CD4-positive, alpha-beta memory T cell (primary cell): ENCODE results near the gene PKLR. TPM values are rescaled to one million over a fixed set of nuclear protein-coding genes. Genes with fewer than 3 reads are reported as not detected.

ENCODE experiments used
- CTCF ChIA-PET: fragments of 350-600 bp; sonication (Branson Sonifier 250); formaldehyde crosslinking; loops from one replicate; lab custom pipeline; 2021; ENCODE audit warnings: inconsistent platforms; ENCODE audit not compliant: partially characterized antibody; lab: Charles Lee
- POLR2A ChIA-PET: fragments of 350-600 bp; sonication (Branson Sonifier 250); formaldehyde crosslinking; loops from one replicate; lab custom pipeline; 2021; ENCODE audit not compliant: partially characterized antibody; lab: Charles Lee
- DNase-seq, 5 donors: peaks; one replicate each; pipeline versions ENCODE4 v3.0.0 to v3.0.0-alpha.2; 2020 to 2022; ENCODE audit warnings: mixed read lengths in 1 of 5
- H3K27ac ChIP-seq: one replicate; pipeline ENCODE4 v1.7.0; 2013; ENCODE audit warnings: low read depth, low read length
- H3K27me3 ChIP-seq: 2 replicates; pipeline ENCODE4 v1.7.0; 2013; ENCODE audit warnings: mild to moderate bottlenecking, low read length, moderate library complexity; ENCODE audit not compliant: insufficient read depth
- H3K36me3 ChIP-seq: 2 replicates; pipeline ENCODE4 v1.7.0; 2013; ENCODE audit warnings: mild to moderate bottlenecking, low read length, moderate library complexity; ENCODE audit not compliant: insufficient read depth
- H3K4me1 ChIP-seq: 2 replicates; pipeline ENCODE4 v1.7.0; 2013; ENCODE audit warnings: mild to moderate bottlenecking, low read length, moderate library complexity; ENCODE audit not compliant: insufficient read depth
- H3K4me3 ChIP-seq, 2 donors: one replicate each; pipeline ENCODE4 v1.7.0; 2013; ENCODE audit warnings: low read length in 2 of 2, mild to moderate bottlenecking in 1 of 2
- H3K9me3 ChIP-seq, 2 donors: one replicate each; pipeline ENCODE4 v1.7.0; 2013; ENCODE audit warnings: low read length in 2 of 2, control low read depth in 1 of 2; ENCODE audit not compliant: control insufficient read depth in 1 of 2
- H3K27ac Mint-ChIP-seq, 7 donors: one replicate each; pipeline ENCODE4 v1.8.0; 2020 to 2021; ENCODE audit warnings: mixed read lengths in 7 of 7, mild to moderate bottlenecking in 6 of 7, inconsistent platforms in 3 of 7, moderate library complexity in 3 of 7
- H3K27me3 Mint-ChIP-seq, 2 donors: one replicate each; pipeline ENCODE4 v1.8.0; 2020 to 2021; ENCODE audit warnings: mixed read lengths in 2 of 2
- H3K36me3 Mint-ChIP-seq, 2 donors: one replicate each; pipeline ENCODE4 v1.8.0; 2020 to 2021; ENCODE audit warnings: mixed read lengths in 2 of 2, inconsistent platforms in 1 of 2, mild to moderate bottlenecking in 1 of 2
- H3K4me1 Mint-ChIP-seq, 4 donors: one replicate each; pipeline ENCODE4 v1.8.0; 2020 to 2021; ENCODE audit warnings: mixed read lengths in 4 of 4, mild to moderate bottlenecking in 1 of 4
- H3K4me3 Mint-ChIP-seq, 8 donors: one replicate each; pipeline ENCODE4 v1.8.0; 2020 to 2021; ENCODE audit warnings: mixed read lengths in 8 of 8, mild to moderate bottlenecking in 7 of 8, moderate library complexity in 6 of 8, inconsistent platforms in 3 of 8
- H3K9me3 Mint-ChIP-seq, 8 donors: one replicate each; pipeline ENCODE4 v1.8.0; 2020 to 2021; ENCODE audit warnings: mixed read lengths in 8 of 8, mild to moderate bottlenecking in 5 of 8, inconsistent platforms in 3 of 8, moderate library complexity in 1 of 8
- intact Hi-C: fragments of 100-400 bp; cut with micrococcal nuclease; formaldehyde crosslinking; loops from one replicate; pipeline ENCODE4 v1.15.1; 2023
- polyA plus RNA-seq, 2 donors: library from polyadenylated mRNA; unstranded; fragments of 300-500 nt; fragmentation: Illumina TruSeq; gene quantifications; one replicate each; pipeline ENCODE4 v1.2.3, GENCODE V29; 2021
- total RNA-seq, 2 experiments: library from RNA; stranded (reverse); gene quantifications; one replicate each; pipeline ENCODE4 v1.2.3, GENCODE V29; 2021

Gene PKLR
- total and polyA plus RNA-seq, 4 experiments from 2014 or later: not detected

DNA sequence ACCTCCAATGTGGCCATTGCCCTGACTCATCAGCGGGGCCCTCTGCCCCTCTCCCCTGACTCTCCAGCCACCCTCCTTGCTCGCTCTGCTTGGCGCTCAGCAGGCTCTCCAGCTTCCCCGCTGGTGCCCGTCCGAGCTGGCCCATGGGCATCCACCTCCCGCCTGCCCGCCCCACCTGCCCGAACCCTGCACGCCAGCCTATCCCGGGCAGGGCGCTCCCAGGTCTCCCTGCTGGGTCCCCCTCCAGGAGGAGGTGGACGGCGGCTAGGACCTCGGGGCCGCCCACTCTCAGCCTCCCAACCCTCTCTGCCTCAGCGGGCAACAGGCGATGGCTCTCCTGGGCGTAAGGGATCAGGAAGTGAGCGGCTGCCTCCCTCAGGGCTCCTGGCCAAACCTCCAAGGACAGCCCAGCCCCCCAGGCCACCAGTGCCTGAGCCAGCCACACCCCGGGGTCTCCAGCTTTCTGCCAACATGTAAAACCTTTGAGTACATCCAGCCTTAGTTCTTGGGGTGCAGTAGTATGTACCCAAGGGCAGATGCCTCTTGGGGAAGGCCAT lies 13.2 kb downstream of the PKLR start:
- intact Hi-C loops: no loop called here
- CTCF ChIA-PET: no interaction called here
- no peak overlapping the region for H3K4me3 ChIP-seq
- H3K27ac ChIP-seq: no peak overlapping the region
- H3K27me3 ChIP-seq: no peaks in the 10 kb centered on the region
- H3K36me3 ChIP-seq: no peaks in the 10 kb centered on the region
- H3K9me3 ChIP-seq: no peaks in the 10 kb centered on the region
- H3K27me3 Mint-ChIP-seq: peaks cover 0 to 8% of the 10 kb centered on the region in 2 donors
- H3K4me1 ChIP-seq: no peaks in the 10 kb centered on the region
- H3K27ac Mint-ChIP-seq: no peak overlapping the region
- no peak for DNase-seq
- H3K4me1 Mint-ChIP-seq: no peaks in the 10 kb centered on the region
- no peaks in the 10 kb centered on the region for H3K36me3 Mint-ChIP-seq
- H3K9me3 Mint-ChIP-seq: no peaks in the 10 kb centered on the region
- POLR2A ChIA-PET: no interaction called here
- H3K4me3 Mint-ChIP-seq: no peak overlapping the region

DNA sequence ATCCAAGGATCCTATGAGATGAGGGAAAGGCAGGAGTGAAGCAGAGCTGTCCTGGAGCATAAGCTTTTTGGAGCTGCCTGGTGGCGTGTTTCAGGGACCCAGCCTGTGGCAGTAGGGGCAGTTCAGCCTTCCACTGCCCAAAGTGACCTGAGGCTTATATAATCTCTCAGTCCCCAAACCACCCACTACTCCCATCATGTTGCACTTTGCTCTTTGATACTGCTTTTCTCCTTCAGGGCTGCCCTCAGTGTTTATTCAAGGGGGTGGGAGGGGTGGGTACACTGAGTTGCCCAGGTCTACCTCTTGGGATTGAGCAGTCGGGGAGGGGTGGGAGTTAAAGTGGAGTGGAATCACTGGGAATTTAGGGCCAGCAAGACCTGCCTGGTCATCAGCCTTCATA lies 14.7 kb downstream of the PKLR start:
- no peak overlapping the region for H3K27ac ChIP-seq
- no peaks in the 10 kb centered on the region for H3K36me3 ChIP-seq
- H3K4me3 ChIP-seq: no peak overlapping the region
- POLR2A ChIA-PET: no interaction called here
- Mint-ChIP-seq H3K9me3 (no peaks in the 10 kb centered on the region), H3K4me3 (peak overlapping the region in 1 of 8 donors; percentile 36), H3K36me3 (no peaks in the 10 kb centered on the region), H3K27ac (no peak overlapping the region), H3K4me1 (no peaks in the 10 kb centered on the region), H3K27me3 (peaks cover 0 to 6% of the 10 kb centered on the region in 2 donors)
- no peaks in the 10 kb centered on the region for H3K9me3 ChIP-seq
- intact Hi-C loops: no loop called here
- no peak for DNase-seq
- no peaks in the 10 kb centered on the region for H3K27me3 ChIP-seq
- CTCF ChIA-PET: no interaction called here
- no peaks in the 10 kb centered on the region for H3K4me1 ChIP-seq

DNA sequence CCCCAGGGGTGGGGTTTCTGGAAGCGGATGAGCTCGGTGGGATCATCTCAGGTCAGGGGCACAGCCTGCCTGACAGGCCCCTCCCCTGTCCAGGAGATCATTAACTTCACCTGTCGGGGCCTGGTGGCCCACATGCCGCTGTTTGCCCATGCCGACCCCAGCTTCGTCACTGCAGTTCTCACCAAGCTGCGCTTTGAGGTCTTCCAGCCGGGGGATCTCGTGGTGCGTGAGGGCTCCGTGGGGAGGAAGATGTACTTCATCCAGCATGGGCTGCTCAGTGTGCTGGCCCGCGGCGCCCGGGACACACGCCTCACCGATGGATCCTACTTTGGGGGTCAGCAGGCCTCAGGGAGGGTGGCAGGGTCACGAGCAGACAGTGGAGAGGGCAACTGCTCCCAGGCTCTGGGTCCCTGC lies 15.6 kb downstream of the PKLR start:
- ChIA-PET CTCF (interaction anchor here (1.0 kb wide), 1 partner anchor 34 kb away, joined by 3 read pairs; no protein-coding TSS in a partner anchor), POLR2A (no interaction called here)
- no peak overlapping the region for H3K27ac Mint-ChIP-seq
- Histone ChIP-seq H3K27ac (no peak overlapping the region), H3K4me1 (no peaks in the 10 kb centered on the region), H3K9me3 (no peaks in the 10 kb centered on the region), H3K36me3 (no peaks in the 10 kb centered on the region), H3K4me3 (no peak overlapping the region), H3K27me3 (no peaks in the 10 kb centered on the region)
- intact Hi-C loops: no loop called here
- no peaks in the 10 kb centered on the region for H3K9me3 Mint-ChIP-seq
- H3K36me3 Mint-ChIP-seq: no peaks in the 10 kb centered on the region
- H3K4me3 Mint-ChIP-seq: no peak overlapping the region
- no peak for DNase-seq
- no peaks in the 10 kb centered on the region for H3K4me1 Mint-ChIP-seq
- peaks cover 0 to 3% of the 10 kb centered on the region in 2 donors for H3K27me3 Mint-ChIP-seq

DNA sequence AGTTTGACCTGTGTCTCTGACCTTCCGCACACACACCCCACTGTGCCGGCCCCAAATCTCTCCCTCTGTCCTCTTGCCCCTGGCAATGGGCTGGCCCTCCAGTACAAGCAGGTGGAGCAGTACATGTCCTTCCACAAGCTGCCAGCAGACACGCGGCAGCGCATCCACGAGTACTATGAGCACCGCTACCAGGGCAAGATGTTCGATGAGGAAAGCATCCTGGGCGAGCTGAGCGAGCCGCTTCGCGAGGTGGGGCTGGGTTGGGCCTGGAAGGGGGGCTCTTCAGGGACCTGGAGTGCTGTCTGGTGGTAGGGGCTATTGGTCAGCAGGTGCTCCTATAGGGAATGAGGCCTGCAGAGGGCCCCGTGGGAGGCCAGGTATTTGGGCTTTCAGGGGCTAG lies 16.2 kb downstream of the PKLR start:
- H3K9me3 ChIP-seq: no peaks in the 10 kb centered on the region
- H3K27ac ChIP-seq: no peak overlapping the region
- H3K4me1 Mint-ChIP-seq: no peaks in the 10 kb centered on the region
- H3K4me1 ChIP-seq: no peaks in the 10 kb centered on the region
- intact Hi-C loops: no loop called here
- ChIA-PET CTCF (interaction anchor here (1.0 kb wide), 1 partner anchor 34 kb away, joined by 3 read pairs; no protein-coding TSS in a partner anchor), POLR2A (no interaction called here)
- no peak for DNase-seq
- no peaks in the 10 kb centered on the region for H3K36me3 ChIP-seq
- H3K27me3 ChIP-seq: no peaks in the 10 kb centered on the region
- H3K4me3 Mint-ChIP-seq: no peak overlapping the region
- no peaks in the 10 kb centered on the region for H3K9me3 Mint-ChIP-seq
- H3K27ac Mint-ChIP-seq: no peak overlapping the region
- H3K27me3 Mint-ChIP-seq: peaks cover 0 to 1% of the 10 kb centered on the region in 2 donors
- H3K4me3 ChIP-seq: no peak overlapping the region
- no peaks in the 10 kb centered on the region for H3K36me3 Mint-ChIP-seq

DNA sequence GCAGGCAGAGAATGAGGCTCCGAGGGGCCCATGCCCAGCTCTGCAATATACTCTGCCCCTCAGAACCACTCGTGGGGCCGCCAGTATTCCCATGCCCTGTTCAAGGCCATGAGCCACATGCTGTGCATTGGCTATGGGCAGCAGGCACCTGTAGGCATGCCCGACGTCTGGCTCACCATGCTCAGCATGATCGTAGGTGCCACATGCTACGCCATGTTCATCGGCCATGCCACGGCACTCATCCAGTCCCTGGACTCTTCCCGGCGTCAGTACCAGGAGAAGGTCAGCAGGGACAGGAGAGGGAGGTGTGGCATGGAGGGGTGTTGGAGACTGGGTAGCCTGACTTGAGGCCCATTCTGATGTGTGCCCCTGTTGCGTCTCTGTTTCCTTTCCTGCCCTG lies 16.8 kb downstream of the PKLR start:
- ChIA-PET CTCF (no interaction called here), POLR2A (no interaction called here)
- Histone ChIP-seq H3K36me3 (no peaks in the 10 kb centered on the region), H3K4me3 (no peak overlapping the region), H3K27me3 (no peaks in the 10 kb centered on the region), H3K9me3 (no peaks in the 10 kb centered on the region), H3K4me1 (no peaks in the 10 kb centered on the region), H3K27ac (no peak overlapping the region)
- Mint-ChIP-seq H3K27me3 (no peaks in the 10 kb centered on the region), H3K9me3 (no peaks in the 10 kb centered on the region), H3K27ac (peak overlapping the region in 1 of 7 donors; percentile 79), H3K4me1 (no peaks in the 10 kb centered on the region), H3K36me3 (no peaks in the 10 kb centered on the region), H3K4me3 (no peak overlapping the region)
- intact Hi-C loops: no loop called here
- no peak for DNase-seq

DNA sequence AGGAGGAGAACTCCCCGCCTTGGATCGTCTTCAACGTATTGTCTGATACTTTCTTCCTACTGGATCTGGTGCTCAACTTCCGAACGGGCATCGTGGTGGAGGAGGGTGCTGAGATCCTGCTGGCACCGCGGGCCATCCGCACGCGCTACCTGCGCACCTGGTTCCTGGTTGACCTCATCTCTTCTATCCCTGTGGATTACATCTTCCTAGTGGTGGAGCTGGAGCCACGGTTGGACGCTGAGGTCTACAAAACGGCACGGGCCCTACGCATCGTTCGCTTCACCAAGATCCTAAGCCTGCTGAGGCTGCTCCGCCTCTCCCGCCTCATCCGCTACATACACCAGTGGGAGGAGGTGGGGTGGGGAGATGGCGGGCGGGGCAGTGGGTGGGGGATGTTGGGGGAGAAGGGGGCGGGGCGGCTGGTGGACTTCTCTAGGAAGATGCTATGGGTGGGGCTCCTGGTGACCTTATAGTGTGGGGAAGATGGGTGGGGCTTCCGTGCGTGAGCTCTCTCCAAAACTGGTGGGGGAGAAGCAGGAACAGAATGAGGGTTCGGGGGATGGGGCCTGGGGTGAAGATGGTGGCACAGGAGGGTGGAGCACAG lies 18.6 kb downstream of the PKLR start:
- CTCF ChIA-PET: interaction anchor here (1.3 kb wide), 1 partner anchor 31 kb away, joined by 4 read pairs; no protein-coding TSS in a partner anchor

DNA sequence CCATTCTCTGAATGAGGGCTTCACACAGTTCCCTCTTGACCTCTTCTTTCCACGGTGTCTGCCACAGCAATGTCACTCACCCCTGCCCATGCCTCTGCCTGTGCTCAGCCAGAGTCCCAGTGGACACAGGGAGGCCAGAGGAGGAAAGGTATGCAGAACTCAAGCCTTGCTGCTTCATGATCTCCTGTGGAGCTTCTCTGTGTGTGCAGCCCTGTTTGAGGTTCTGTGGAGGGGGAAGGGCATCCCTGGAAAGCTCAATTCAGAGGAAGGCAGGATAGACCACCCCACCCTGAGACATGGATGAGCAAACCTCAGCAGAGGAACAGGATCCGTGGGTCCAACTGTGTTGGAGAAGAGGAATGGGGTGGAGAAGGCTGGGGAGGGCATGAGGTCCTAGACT lies 22.0 kb downstream of the PKLR start:
- ChIA-PET CTCF (interaction anchor here (0.6 to 3.3 kb wide), 6 partner anchors 12 to 305 kb away, joined by 3 to 19 read pairs (median 5); partner anchors contain the start of gene FDPS), POLR2A (interaction anchor here (1.1 to 2.2 kb wide), 3 partner anchors 35 to 59 kb away, joined by 3 to 8 read pairs (median 3); no protein-coding TSS in a partner anchor)
- Histone ChIP-seq H3K36me3 (no peaks in the 10 kb centered on the region), H3K4me3 (no peak overlapping the region), H3K27ac (no peak overlapping the region), H3K4me1 (peaks cover 23% of the 10 kb centered on the region), H3K27me3 (no peaks in the 10 kb centered on the region), H3K9me3 (no peaks in the 10 kb centered on the region)
- intact Hi-C loops: loop anchor here (5.0 to 10.0 kb wide), 2 partner anchors 37 to 286 kb away; partner anchors contain the start of gene ASH1L
- H3K4me1 Mint-ChIP-seq: peaks cover 12 to 27% (median 19%) of the 10 kb centered on the region in 4 donors
- no peaks in the 10 kb centered on the region for H3K9me3 Mint-ChIP-seq
- H3K27me3 Mint-ChIP-seq: no peaks in the 10 kb centered on the region
- H3K36me3 Mint-ChIP-seq: no peaks in the 10 kb centered on the region
- DNase-seq: no peak
- peak overlapping the region in 3 of 7 donors; percentile 19 to 61 (median 55) for H3K27ac Mint-ChIP-seq
- peak overlapping the region in 1 of 8 donors; percentile 17 for H3K4me3 Mint-ChIP-seq

More for the DNA sequence above, 18.6 kb downstream of the PKLR start:
- Mint-ChIP-seq H3K27me3 (no peaks in the 10 kb centered on the region), H3K36me3 (no peaks in the 10 kb centered on the region), H3K4me3 (no peak overlapping the region), H3K27ac (peak overlapping the region in 1 of 7 donors; percentile 7), H3K4me1 (peaks cover 2 to 11% (median 8%) of the 10 kb centered on the region in 4 donors), H3K9me3 (no peaks in the 10 kb centered on the region)
- Histone ChIP-seq H3K27me3 (no peaks in the 10 kb centered on the region), H3K27ac (no peak overlapping the region), H3K9me3 (no peaks in the 10 kb centered on the region), H3K4me1 (peaks cover 11% of the 10 kb centered on the region), H3K4me3 (no peak overlapping the region), H3K36me3 (no peaks in the 10 kb centered on the region)
- POLR2A ChIA-PET: no interaction called here
- intact Hi-C loops: no loop called here
- DNase-seq: no peak
